ENCODE results near the gene SOX6. TPM values are rescaled to one million over a fixed set of nuclear protein-coding genes. Genes with fewer than 3 reads are reported as not detected.

The SOX6 gene
- total RNA-seq, 6 experiments from 2014 or later: 3.3 to 16.1 (median 7.8) TPM

DNA sequence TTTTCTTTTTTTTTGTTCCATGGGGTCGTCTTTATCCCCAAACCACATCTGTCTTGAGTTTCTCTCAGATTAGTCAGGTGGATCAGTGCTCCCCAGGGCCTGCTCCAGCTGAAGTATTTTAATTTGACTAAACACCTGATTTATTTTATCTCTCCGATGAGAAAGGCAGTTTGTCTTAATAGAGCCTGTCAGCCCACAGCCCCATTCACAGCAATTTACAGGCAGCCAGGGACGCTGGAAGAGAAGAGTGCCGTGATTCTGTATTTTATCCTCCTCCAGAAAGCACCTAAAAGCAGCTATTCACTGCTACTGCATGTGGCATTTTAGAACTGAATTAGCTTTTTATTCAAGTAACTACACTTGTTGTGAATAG, 164.5 kb downstream of the SOX6 start:
- H3K27me3 ChIP-seq: no peaks in the 10 kb centered on the region
- DNase-seq: no peak
- WGBS (ENCODE audit: insufficient coverage, low coverage, low lambda C conversion rate, missing lambda C conversion rate): 62% methylated on average over 3 of the region's 4 CpGs
- no peak for ATAC-seq
- H3K4me3 ChIP-seq: no peak overlapping the region
- H3K4me1 ChIP-seq: peaks cover 0 to 4% (median 0%) of the 10 kb centered on the region in 4 donors
- intact Hi-C loops (cut with DNase I): loop anchor here in 1 of 2 donors (10.0 kb wide), 1 partner anchor 413 kb away; no protein-coding TSS in a partner anchor
- H3K9me3 ChIP-seq: no peaks in the 10 kb centered on the region
- no peaks in the 10 kb centered on the region for H3K36me3 ChIP-seq
- no peak for TF ChIP-seq POLR2A (IDR thresholded peaks at IDR 0.05)
- TF ChIP-seq, protein P1, sequence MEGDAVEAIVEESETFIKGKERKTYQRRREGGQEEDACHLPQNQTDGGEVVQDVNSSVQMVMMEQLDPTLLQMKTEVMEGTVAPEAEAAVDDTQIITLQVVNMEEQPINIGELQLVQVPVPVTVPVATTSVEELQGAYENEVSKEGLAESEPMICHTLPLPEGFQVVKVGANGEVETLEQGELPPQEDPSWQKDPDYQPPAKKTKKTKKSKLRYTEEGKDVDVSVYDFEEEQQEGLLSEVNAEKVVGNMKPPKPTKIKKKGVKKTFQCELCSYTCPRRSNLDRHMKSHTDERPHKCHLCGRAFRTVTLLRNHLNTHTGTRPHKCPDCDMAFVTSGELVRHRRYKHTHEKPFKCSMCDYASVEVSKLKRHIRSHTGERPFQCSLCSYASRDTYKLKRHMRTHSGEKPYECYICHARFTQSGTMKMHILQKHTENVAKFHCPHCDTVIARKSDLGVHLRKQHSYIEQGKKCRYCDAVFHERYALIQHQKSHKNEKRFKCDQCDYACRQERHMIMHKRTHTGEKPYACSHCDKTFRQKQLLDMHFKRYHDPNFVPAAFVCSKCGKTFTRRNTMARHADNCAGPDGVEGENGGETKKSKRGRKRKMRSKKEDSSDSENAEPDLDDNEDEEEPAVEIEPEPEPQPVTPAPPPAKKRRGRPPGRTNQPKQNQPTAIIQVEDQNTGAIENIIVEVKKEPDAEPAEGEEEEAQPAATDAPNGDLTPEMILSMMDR (IDR thresholded peaks at IDR 0.05): no peak
- H3K27ac ChIP-seq: no peak overlapping the region

DNA sequence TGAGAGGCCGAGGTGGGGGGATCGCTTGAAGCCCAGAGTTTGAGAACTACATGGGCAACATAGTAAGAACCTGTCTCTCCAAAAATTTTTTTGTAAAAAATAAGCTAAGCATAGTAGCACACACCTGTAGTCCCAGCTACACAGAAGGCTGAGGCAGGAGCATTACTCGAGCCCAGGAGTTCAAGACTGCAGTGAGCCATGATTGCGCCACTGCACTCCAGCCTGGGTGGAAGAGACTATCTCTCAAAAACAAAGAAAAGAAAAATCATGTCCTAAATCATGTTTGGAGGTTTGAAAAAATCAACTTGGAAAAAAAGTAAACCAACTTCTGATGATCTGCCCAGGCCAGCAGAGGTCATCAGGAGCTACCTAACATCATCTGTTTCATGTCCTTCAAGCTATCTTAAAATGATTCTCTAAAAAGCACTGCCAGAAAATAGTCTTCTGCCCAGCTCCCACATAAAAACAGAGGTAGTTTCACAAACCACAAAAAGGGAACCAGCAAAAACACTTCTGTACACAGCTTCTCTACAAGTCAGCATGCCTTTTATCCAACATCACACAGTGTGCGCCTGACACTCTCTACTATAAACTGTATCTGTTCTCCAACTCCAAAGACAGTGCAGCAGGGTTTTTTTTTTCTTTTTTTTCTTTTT, 165.0 kb downstream of the SOX6 start:
- peaks cover 0 to 7% (median under 1%) of the 10 kb centered on the region in 4 donors for H3K4me1 ChIP-seq
- peak in 3 of 4 donors; percentile 10 to 42 (median 28) for ATAC-seq
- TF ChIP-seq, protein P1 (IDR thresholded peaks at IDR 0.05): peak in 3 of 4 donors; percentile 13 to 38 (median 31)
- TF ChIP-seq POLR2A (IDR thresholded peaks at IDR 0.05): no peak
- intact Hi-C loops (cut with DNase I): loop anchor here in 1 of 2 donors (10.0 kb wide), 1 partner anchor 413 kb away; no protein-coding TSS in a partner anchor
- no peak overlapping the region for H3K4me3 ChIP-seq
- no peak for DNase-seq
- H3K9me3 ChIP-seq: no peaks in the 10 kb centered on the region
- no peaks in the 10 kb centered on the region for H3K27me3 ChIP-seq
- H3K27ac ChIP-seq: no peak overlapping the region
- H3K36me3 ChIP-seq: no peaks in the 10 kb centered on the region
- 70% methylated on average over 5 of the region's 5 CpGs for WGBS (ENCODE audit: insufficient coverage, low coverage, low lambda C conversion rate, missing lambda C conversion rate)

DNA sequence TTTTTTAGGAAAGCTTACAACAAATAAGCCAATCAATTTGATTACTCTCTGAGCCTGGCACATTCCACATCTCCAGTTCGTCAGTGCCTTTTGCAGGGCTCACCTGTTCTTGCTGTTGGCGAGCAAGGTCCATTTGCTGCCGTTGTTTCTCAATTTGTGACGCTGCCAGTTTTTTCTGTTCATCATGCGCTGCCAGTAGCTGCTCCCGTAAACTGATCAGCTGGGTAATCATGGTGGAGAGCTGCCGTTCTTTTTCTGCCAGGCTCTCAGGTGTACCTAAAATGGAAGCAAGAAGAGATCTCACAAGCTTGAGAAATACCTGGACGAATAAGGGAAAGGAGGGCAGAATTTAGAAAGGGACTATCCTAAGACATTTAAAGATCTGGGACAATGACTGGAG, 169.7 kb downstream of the SOX6 start:
- WGBS (ENCODE audit: insufficient coverage, low coverage, low lambda C conversion rate, missing lambda C conversion rate): 26% methylated on average over 8 of the region's 8 CpGs
- Histone ChIP-seq H3K27me3 (no peaks in the 10 kb centered on the region), H3K4me3 (no peak overlapping the region), H3K27ac (peak overlapping the region; percentile 45 to 93 (median 69)), H3K4me1 (peaks cover 0 to 36% (median 8%) of the 10 kb centered on the region in 4 donors), H3K36me3 (no peaks in the 10 kb centered on the region), H3K9me3 (no peaks in the 10 kb centered on the region)
- intact Hi-C loops (cut with DNase I): no loop called here
- peak; percentile 72 to 89 (median 76) for ATAC-seq
- peak; percentile 63 to 91 (median 80) for DNase-seq
- peak; percentile 42 for TF ChIP-seq POLR2A (IDR thresholded peaks at IDR 0.05)
- TF ChIP-seq, protein P1 (IDR thresholded peaks at IDR 0.05): no peak

DNA sequence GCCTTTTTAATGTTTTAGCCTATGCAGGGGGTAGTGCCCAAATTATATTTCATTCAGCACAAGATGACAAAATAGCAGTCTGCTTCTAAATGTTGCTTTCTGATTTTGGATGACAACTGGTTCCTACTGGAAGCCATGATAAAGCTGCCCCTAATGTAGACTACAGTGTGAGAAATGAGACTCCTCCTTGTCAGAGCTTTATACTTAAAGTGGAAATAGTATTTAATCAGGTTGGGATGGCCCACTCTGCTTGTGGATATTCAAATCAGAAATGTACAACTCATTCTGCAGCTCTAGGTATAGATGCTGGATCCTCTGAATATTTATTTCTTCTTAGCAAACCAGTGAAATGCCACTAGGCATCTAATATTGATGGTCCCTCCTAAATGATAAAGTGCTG, 171.3 kb downstream of the SOX6 start:
- DNase-seq (no peak), ATAC-seq (no peak)
- no peaks in the 10 kb centered on the region for H3K9me3 ChIP-seq
- TF ChIP-seq, protein P1 (IDR thresholded peaks at IDR 0.05): no peak
- TF ChIP-seq POLR2A (IDR thresholded peaks at IDR 0.05): no peak
- H3K27ac ChIP-seq: peak overlapping the region; percentile 62 to 93 (median 69)
- H3K27me3 ChIP-seq: no peaks in the 10 kb centered on the region
- no peaks in the 10 kb centered on the region for H3K36me3 ChIP-seq
- H3K4me1 ChIP-seq: peaks cover 0 to 36% (median 8%) of the 10 kb centered on the region in 4 donors
- no peak overlapping the region for H3K4me3 ChIP-seq
- intact Hi-C loops (cut with DNase I): no loop called here

Data from right lobe of liver (tissue), 6 donors.